C4-2B (cell line): Measurements from ENCODE around the gene SLC29A3.

Experiments
- ZFX ChIP-seq: fragments of 450-650 bp; IDR thresholded peaks from 2 replicates; pipeline ENCODE4 v1.6.1; 2017
- TF ChIP-seq, protein P1 (sequence below): fragments of 450-650 bp; conservative IDR thresholded peaks from 2 replicates; pipeline ENCODE4 v1.5.1; 2017; ENCODE audit warnings: mild to moderate bottlenecking

DNA sequence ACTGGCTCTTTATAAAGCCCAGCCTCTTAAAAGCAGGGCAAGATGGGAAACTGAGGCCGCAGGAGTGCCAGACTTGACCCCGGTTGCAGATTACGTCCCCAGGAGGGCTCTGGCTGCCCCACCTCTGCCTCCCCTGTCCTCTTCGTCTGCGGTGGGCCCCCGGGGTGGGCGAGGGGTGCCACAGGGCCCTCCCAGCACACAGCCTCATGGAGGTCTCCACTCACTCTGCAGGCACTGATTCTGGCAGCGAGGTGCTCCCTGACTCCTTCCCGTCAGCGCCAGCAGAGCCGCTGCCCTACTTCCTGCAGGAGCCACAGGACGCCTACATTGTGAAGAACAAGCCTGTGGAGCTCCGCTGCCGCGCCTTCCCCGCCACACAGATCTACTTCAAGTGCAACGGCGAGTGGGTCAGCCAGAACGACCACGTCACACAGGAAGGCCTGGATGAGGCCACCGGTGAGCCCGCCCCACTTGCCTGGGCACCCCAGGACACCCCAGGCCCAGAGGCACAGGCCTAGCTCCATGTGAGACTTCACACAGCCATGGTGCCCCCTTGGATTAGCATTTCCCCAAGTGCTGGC lies 39.4 kb upstream of the SLC29A3 start:
- TF ChIP-seq, protein P1, sequence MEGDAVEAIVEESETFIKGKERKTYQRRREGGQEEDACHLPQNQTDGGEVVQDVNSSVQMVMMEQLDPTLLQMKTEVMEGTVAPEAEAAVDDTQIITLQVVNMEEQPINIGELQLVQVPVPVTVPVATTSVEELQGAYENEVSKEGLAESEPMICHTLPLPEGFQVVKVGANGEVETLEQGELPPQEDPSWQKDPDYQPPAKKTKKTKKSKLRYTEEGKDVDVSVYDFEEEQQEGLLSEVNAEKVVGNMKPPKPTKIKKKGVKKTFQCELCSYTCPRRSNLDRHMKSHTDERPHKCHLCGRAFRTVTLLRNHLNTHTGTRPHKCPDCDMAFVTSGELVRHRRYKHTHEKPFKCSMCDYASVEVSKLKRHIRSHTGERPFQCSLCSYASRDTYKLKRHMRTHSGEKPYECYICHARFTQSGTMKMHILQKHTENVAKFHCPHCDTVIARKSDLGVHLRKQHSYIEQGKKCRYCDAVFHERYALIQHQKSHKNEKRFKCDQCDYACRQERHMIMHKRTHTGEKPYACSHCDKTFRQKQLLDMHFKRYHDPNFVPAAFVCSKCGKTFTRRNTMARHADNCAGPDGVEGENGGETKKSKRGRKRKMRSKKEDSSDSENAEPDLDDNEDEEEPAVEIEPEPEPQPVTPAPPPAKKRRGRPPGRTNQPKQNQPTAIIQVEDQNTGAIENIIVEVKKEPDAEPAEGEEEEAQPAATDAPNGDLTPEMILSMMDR, result no peak
- TF ChIP-seq ZFX, result no peak
